Uterus (tissue), 4 donors: Measurements from ENCODE around the gene CLEC6A. TPM values are rescaled to one million over a fixed set of nuclear protein-coding genes. Genes with fewer than 3 reads are reported as not detected.

Source experiments
- DNase-seq, 2 donors: peaks; one replicate each; pipeline ENCODE4 v3.0.0-alpha.2; 2019 to 2020
- H3K27ac ChIP-seq, 2 donors: fragments of 200-600 bp; sonication (generic); 1 replicate in 1 of 2; 2 replicates in 1 of 2; pipeline ENCODE4 v1.5.1; 2016 to 2018
- H3K27me3 ChIP-seq, 2 donors: fragments of 200-600 bp; sonication (generic); one replicate each; pipeline ENCODE4 v1.5.1; 2018 to 2019; ENCODE audit warnings: control low read depth in 1 of 2
- H3K36me3 ChIP-seq, 2 donors: fragments of 200-600 bp; sonication (generic); one replicate each; pipeline ENCODE4 v1.5.1; 2019; ENCODE audit warnings: control low read depth in 1 of 2
- H3K4me1 ChIP-seq, 2 donors: fragments of 200-600 bp; sonication (generic); one replicate each; pipeline ENCODE4 v1.5.1; 2018 to 2019; ENCODE audit warnings: control low read depth in 1 of 2
- H3K4me3 ChIP-seq, 2 donors: fragments of 200-600 bp; sonication (generic); 1 replicate in 1 of 2; 2 replicates in 1 of 2; pipeline ENCODE4 v1.5.1; 2018 to 2019; ENCODE audit warnings: mild to moderate bottlenecking in 1 of 2
- H3K9me3 ChIP-seq, 2 donors: fragments of 200-600 bp; sonication (generic); one replicate each; pipeline ENCODE4 v1.5.1; 2019; ENCODE audit warnings: control low read depth in 1 of 2
- POLR2A ChIP-seq, 2 donors: fragments of 450-650 bp; IDR thresholded peaks; one replicate each; pipeline ENCODE4 v1.6.1; 2016; ENCODE audit warnings: antibody characterized with exemption in 2 of 2, mild to moderate bottlenecking in 1 of 2, moderate library complexity in 1 of 2
- intact Hi-C: fragments of 100-400 bp; cut with DNase I; formaldehyde crosslinking; loops from one replicate; pipeline ENCODE4 v1.15.1; 2023; ENCODE audit warnings: low total_unique reads
- total RNA-seq, 4 donors: library from RNA; depleted of rRNA in 3 of 4; stranded (reverse); fragments of >200 nt in 3 of 4; gene quantifications; one replicate each; pipeline versions ENCODE4 v1.1.0 to v1.2.4, GENCODE V29; 2014 to 2023
- TF ChIP-seq, protein P1 (sequence below), 4 experiments: fragments of 200-600 bp in 2 of 4; fragments of 450-650 bp in 2 of 4; sonication (generic) in 2 of 4; IDR thresholded peaks; one replicate each; pipeline ENCODE4 v1.5.1; 2016 to 2019; ENCODE audit warnings: antibody characterized with exemption in 4 of 4, mild to moderate bottlenecking in 2 of 4, moderate library complexity in 1 of 4
- donor health status: DM: yes; HTN: yes; CAD: no.

The CLEC6A gene
- total RNA-seq, 4 donors from 2014 or later, result not detected

DNA sequence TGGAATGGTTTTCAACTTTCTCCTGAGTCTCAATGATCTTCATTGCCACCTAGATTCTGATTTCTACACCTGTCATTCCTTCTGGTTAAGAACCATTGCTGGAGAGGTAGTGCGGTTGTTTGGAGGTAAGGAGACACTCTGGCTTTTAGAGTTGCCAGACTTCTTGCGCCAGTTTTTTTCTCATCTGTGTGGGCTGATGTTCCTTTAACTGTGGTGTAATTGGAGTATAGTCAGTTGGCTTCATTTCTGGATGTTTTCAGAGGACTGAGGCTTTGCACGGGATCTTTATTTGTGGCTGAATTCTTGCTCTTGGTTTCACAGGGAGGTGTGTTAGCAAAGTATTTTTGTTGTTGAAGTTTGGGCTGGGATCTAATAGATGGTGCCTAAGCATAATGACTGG lies 51.8 kb downstream of the CLEC6A start:
- no peak for DNase-seq
- Histone ChIP-seq H3K4me1 (no peaks in the 10 kb centered on the region), H3K27me3 (no peaks in the 10 kb centered on the region), H3K9me3 (no peaks in the 10 kb centered on the region), H3K36me3 (no peaks in the 10 kb centered on the region), H3K27ac (no peak overlapping the region), H3K4me3 (no peak overlapping the region)
- intact Hi-C loops, result no loop called here
- no peak for TF ChIP-seq POLR2A (IDR thresholded peaks at IDR 0.05)
- TF ChIP-seq, protein P1, sequence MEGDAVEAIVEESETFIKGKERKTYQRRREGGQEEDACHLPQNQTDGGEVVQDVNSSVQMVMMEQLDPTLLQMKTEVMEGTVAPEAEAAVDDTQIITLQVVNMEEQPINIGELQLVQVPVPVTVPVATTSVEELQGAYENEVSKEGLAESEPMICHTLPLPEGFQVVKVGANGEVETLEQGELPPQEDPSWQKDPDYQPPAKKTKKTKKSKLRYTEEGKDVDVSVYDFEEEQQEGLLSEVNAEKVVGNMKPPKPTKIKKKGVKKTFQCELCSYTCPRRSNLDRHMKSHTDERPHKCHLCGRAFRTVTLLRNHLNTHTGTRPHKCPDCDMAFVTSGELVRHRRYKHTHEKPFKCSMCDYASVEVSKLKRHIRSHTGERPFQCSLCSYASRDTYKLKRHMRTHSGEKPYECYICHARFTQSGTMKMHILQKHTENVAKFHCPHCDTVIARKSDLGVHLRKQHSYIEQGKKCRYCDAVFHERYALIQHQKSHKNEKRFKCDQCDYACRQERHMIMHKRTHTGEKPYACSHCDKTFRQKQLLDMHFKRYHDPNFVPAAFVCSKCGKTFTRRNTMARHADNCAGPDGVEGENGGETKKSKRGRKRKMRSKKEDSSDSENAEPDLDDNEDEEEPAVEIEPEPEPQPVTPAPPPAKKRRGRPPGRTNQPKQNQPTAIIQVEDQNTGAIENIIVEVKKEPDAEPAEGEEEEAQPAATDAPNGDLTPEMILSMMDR (IDR thresholded peaks at IDR 0.05), result no peak

DNA sequence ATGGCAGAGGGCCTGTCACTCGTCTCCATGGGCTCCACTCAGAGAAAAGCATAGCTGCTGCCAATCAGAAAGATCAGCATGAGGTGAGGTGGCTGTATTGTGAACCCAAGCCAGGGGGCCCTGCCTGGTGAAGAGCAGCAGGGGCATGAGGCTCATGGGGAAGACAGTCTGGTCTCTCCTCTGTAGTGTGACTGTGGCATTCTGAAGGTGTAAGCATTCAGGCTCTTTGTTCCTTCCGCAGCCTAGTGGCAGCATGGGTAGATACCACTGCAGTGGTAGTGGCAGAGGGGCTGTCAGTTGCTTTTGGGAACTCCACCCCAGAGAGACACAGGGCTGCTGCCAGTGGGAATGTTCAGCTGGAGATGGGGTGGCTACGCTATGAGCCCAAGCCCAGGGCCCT lies 52.5 kb downstream of the CLEC6A start:
- TF ChIP-seq POLR2A (IDR thresholded peaks at IDR 0.05), result no peak
- TF ChIP-seq, protein P1 (IDR thresholded peaks at IDR 0.05), result no peak
- Histone ChIP-seq H3K36me3 (no peaks in the 10 kb centered on the region), H3K9me3 (no peaks in the 10 kb centered on the region), H3K4me3 (no peak overlapping the region), H3K27me3 (no peaks in the 10 kb centered on the region), H3K4me1 (no peaks in the 10 kb centered on the region), H3K27ac (no peak overlapping the region)
- intact Hi-C loops, result no loop called here
- DNase-seq, result no peak

DNA sequence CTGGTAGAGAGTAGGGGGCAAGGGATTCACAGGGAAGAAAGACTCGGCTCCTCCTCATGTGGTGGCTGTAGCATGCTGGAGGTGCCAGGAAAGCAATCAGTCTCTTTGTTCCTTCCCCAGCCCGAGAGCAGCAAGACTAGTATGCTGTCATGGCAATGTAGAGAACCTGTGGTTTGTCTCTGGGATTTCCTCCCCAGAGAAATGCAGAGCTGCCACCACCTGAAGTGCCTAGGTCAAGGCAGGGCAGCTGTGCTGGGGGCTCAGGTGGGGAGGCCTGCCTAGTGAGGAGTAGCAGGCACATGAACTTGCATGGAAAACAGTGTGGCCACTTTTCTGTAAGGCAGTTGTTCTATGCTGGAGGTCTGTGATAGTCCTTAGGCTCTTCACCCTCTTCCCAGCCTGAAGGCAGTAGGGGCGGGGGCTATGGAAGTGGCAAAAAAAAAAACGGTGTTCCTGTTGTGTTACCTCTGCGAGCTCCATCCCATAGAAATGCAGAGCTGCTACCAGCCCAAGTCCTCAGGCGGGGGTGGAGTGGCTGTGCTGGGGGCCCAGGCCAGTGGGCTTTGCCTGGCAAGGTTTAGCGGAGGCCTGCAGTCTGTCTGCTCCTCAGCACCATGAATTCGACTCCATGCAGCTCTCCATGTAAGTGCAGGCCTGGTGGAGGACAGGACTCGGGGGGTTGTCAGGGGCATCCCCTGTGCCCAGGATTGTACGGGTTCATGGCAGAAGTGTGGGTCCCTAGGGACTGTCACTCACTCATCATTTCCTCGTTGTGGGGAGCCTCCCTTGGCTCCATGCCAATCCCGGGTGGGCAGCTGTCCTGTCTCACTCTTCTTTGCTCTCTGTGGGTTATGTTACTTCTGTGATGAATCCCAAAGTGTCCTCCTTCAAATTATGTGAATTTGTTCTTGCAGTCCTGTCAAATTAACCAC lies 53.4 kb downstream of the CLEC6A start:
- intact Hi-C loops, result no loop called here
- Histone ChIP-seq H3K4me3 (no peak overlapping the region), H3K27ac (no peak overlapping the region), H3K4me1 (no peaks in the 10 kb centered on the region), H3K36me3 (no peaks in the 10 kb centered on the region), H3K9me3 (no peaks in the 10 kb centered on the region), H3K27me3 (no peaks in the 10 kb centered on the region)
- DNase-seq, result no peak
- TF ChIP-seq, protein P1 (IDR thresholded peaks at IDR 0.05), result no peak
- TF ChIP-seq POLR2A (IDR thresholded peaks at IDR 0.05), result no peak

DNA sequence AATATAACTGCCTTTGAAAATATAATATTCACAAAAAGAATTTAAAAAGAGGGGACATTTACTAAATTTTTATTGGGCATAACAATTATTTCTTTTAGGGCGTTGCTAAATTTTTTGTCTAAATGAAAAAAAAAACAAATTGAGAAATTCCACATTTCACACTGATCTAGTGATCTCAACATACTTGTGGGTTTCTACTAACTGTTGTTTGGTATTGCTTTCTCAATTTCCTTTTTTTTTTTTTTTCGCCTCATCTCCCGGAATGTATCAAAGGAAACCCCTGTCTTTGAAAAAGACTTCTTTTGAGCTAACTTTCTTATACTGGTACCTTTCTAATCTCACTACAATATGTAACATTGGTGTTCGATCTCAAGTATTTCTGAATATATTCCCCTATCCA lies 57.5 kb downstream of the CLEC6A start, which contains the start of gene CLEC4D:
CLEC4D (plus strand) TSS at position 248 of the 400 bp plus-strand sequence. CDS start 230 bp downstream, outside the sequence.
- no peak within 1 kb of the TSS for H3K4me3 ChIP-seq
- no peaks in the 10 kb centered on the region for H3K4me1 ChIP-seq
- TF ChIP-seq, protein P1 (IDR thresholded peaks at IDR 0.05), result no peak
- TF ChIP-seq POLR2A (IDR thresholded peaks at IDR 0.05), result no peak
- no peak within 1 kb of the TSS for H3K27ac ChIP-seq
- H3K9me3 ChIP-seq, result no peaks in the 10 kb centered on the region
- intact Hi-C loops, result no loop called here
- DNase-seq, result no peak
- no peaks in the 10 kb centered on the region for H3K36me3 ChIP-seq
- no peaks in the 10 kb centered on the region for H3K27me3 ChIP-seq

DNA sequence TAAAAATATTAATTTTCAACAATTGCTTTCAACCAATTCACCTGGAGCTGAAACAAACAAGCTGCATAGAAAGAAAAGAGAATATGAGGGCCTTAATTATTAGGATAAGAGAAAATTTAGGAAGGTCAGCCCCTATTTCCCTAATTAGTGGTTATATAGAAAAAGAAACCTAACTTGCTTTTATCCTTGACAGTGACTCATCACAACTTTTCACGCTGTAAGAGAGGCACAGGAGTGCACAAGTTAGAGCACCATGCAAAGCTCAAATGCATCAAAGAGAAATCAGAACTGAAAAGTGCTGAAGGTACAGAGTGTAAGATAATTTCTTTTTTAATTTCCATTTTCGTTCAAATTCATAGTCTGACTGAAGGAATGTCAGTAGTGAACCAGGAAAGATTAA lies 62.2 kb downstream of the CLEC6A start:
- no peaks in the 10 kb centered on the region for H3K4me1 ChIP-seq
- no peaks in the 10 kb centered on the region for H3K9me3 ChIP-seq
- DNase-seq, result no peak
- TF ChIP-seq, protein P1 (IDR thresholded peaks at IDR 0.05), result no peak
- no peak for TF ChIP-seq POLR2A (IDR thresholded peaks at IDR 0.05)
- no peak overlapping the region for H3K4me3 ChIP-seq
- intact Hi-C loops, result no loop called here
- no peaks in the 10 kb centered on the region for H3K36me3 ChIP-seq
- no peaks in the 10 kb centered on the region for H3K27me3 ChIP-seq
- no peak overlapping the region for H3K27ac ChIP-seq
